DMS153 treated with DMSO at 0.1 percent for 48 hours (cell line): ENCODE results near the gene ACVR1.
"Not testable (repeated sequence)": the region's sequence is repeated elsewhere in the genome, so short reads cannot be mapped to it uniquely, and the experiment has no call there.

Experiments used
- DNase-seq: peaks from one replicate; lab custom pipeline; 2025; ENCODE audit not compliant: unreplicated experiment; lab: John Stamatoyannopoulos, UW

ACVR1 gene

DNA sequence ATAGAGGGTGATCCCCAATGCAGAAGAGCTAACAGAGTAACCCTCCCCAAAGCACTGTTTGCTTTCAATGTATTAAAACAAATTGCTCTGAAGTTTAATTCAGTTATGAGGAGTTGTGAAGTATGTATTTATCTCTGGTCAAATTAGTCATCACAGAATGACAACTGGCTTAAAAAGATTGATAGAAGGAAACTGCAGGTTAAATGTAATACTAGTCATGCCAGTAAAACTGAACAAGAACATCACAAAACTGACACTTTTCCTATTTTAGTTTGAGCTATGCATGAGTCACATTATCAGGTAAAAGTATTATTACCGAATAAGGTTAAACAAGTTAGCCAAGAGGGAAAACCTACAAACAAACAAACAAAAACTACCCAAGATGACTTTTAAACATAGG, 148.4 kb downstream of the ACVR1 start:
- no peak for DNase-seq

DNA sequence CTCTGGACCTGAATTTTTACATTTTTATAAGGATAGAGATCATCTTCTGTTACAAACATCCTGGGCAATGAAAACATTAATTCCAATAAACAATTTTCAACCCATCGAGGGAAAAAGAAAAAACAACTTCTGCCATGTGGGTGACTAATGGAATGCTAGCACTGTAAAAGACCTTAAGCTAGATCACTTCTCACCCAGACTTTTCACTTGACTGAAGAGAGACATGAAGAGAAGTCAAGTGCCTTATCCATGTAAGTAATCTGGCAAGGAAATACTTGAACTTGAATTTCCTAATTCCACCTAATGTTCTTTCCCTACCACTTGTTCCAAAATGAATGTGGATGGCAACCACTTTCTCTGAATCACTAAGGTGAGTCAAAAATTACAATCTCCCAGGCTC, 149.2 kb downstream of the ACVR1 start:
- no peak for DNase-seq

DNA sequence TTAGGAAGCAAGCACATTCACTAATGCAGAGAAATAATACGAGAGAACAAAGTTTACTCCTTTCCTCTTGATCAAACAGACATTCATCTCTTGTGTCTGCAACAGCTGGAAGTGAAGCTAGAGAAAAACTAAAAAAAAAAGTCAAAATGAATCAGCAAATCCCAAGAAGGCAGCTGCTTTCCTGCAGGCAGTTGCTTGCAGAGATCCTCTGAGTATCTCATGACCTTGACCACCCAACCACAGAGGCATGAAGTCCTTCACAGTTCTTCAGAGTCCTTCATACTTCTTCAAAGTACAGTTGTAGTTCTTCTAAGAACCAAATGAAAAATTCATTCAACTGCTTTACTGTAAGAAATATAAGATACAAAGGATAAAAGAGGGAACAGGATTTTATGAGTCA, 150.3 kb downstream of the ACVR1 start:
- DNase-seq = no peak

DNA sequence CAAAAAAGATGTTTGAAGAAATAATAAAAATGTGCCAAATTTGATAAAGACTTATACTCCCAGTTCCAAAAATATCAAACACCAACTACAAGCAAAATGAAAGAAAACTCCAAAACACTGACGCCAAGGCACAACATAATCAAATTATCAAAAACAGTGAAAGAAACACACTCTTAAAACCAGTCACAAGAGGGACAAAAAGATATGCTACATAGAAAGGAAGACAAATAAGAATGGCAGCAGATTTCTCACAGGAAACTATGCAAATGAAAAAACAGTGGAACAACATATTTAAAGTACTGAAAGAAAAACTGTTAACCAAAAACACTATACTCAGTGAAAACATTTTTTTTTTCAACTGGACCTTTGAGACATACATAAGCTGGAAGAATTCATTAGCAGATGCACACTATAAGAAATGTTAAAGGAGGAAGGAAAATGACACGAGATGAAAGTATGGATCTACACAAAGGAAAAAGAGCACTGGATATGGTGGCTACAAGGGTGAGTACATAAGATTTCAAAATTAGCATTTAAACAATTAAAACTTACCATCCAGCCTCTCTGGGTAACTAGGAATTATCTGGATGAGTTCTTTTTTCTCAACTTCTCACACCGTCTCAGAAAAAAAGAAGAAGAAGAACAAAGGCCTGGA, 153.4 kb downstream of the ACVR1 start:
- DNase-seq = no peak

DNA sequence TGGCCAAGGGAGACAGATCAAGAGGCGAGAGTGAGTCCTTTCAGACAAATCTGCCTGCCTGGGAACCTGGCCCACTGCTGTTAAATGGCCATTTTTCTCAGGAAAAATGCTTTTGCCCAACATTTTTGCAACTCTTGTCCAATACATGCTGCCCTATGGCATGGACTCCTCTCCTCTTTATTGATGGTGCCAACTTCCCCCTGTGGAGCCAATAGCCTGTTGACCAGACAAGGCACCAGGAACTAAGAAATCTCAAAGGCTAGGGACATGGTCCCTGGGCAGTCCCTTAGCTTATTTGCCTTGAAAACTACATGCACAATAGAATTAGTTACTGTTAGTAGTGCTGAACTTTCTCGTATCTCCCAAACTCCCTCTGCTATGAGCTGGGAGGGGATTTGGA, 155.6 kb downstream of the ACVR1 start:
- no peak for DNase-seq

DNA sequence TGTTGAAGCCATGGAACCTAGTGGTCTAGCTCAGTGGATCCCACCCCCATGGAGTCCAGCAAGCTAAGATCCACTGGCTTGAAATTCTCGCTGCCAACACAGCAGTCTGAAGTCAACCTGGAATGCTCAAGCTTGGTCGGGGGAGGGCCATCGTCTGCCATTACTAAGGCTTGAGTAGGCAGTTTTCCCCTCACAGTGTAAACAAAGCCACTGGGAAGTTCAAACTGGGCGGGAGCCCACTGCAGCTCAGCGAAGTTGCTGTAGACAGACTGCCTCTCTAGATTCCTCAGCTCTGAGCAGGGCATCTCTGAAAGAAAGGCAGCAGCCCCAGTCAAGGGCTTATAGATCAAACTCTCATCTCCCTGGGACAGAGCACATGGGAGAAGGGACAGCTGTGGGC, 171.5 kb downstream of the ACVR1 start:
- not testable (repeated sequence) for DNase-seq

DNA sequence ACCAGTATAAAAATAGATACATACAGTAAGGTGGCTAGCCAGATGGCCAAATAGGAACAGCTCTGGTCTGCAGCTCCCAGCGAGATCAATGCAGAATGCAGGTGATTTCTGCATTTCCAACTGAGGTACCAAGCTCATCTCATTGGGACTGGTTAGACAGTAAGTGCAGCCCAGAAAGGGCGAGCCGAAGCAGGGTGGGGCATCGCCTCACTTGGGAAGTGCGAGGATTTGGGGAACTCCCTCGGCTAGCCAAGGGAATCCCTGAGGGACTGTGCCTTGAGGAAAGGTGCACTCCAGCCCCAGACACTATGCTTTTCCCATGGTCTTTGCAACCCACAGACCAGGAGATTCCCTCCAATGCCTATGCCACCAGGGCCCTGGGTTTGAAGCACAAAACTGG, 172.0 kb downstream of the ACVR1 start:
- DNase-seq = not testable (repeated sequence)

DNA sequence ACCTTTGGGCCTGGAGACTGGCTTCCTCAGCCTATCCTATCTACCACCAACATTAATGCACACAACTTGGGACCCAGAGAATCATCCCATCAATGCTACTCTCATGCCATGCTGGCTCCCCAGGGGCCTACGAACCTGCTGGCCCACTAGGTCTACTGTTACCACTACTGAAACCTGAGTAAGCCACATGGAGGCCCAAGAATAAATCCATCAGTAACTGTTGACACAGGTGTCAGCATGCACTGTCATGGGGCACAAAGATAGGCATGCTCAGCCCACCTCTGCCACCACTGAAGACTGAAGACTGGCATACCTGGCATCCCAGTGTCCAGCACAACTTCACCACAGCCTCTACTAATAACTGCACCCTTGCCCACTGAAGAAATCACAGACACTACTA, 176.3 kb downstream of the ACVR1 start:
- DNase-seq = no peak

DNA sequence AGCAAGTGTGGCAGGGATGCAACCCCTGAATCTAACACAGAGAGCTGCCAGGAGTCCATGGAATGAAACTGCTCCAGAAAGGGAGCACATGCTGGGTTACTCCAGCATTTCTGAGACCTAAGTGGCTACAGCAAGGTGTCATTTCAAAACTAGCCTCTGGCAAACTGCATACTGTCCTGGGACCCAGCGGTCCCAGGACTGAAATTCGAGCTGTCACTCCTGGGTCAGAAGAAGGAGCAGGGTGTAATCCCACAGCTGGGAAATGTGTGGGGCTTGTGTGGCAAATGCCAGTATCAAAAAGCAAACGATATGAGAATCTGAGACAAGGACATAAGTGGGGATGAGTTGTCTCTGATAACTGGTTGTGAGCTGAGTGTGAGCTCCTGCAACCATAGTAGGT, 177.1 kb downstream of the ACVR1 start:
- no peak for DNase-seq

DNA sequence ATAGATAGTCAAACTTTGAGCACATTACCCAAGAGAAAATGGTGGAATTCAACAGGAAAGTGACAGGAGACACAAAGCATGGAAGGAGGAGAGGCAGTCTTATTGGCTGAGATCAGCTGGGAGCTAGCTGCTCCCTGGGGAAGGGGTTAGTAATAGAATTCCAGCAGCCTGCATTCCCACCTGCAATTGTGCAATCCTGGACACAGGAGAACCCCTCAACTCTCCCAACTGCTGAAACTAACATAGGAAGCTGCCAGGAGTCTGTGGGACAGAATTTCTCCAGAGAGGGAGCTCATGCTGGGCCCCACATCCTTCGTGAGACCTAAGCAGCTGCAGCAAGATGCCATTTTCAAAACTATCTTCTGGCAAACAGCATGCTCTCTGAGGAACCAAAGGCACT, 177.7 kb downstream of the ACVR1 start:
- DNase-seq = no peak

DNA sequence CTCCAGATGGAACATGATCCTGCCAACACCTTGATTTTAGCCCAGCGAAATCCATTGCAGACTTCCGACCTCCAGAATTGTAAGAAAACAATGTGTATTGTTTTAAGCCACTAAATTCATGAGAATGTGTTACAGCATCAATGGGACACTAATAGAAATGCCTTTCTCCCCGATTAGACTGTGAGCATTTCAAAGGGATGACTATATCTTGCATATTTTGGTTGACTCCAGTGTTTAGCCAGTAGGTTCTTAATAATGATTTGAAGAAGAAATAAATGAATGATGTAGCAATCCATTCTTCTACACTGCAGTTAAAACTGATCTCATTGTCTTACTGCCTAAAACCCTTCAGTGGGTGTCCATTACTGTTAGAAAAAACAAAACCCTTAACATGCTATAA, 180.1 kb downstream of the ACVR1 start:
- no peak for DNase-seq

DNA sequence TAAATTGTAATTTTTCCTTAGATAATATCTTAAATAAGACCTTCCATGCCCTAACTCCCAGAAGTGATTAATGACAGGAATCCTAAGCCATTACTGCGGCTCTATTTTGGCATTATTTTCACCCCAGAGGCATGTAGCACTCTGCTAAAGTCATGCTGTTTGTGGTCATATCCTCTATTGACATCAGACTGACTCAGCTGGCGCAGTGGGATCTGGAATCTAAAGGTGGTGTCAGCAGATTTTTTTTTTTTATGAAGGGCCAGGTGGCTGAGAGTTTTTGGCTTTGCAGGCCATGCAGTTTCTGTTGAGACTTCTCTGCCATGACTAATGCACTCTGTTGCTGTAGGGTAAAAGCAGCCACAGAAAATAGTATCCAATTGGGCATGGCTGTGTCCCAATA, 183.4 kb downstream of the ACVR1 start:
- no peak for DNase-seq

DNA sequence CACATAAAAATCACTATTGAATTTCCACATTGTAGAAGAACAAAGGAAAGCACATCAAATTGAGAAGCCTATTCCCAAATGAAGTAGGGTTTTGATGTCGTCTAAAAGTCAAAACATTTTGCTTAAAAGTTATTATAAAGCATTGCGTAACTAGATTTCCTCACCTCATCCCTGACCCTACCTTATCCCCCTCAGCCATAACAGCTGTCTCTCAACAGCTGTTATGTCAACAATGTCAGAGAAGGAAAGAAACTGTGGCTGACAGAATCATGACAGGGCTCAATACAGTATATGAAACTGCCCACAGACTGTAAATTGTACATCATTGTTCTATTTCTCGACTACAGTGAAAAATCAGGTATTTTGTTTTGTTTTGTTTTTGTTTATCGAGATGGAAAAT, 184.4 kb downstream of the ACVR1 start:
- no peak for DNase-seq

DNA sequence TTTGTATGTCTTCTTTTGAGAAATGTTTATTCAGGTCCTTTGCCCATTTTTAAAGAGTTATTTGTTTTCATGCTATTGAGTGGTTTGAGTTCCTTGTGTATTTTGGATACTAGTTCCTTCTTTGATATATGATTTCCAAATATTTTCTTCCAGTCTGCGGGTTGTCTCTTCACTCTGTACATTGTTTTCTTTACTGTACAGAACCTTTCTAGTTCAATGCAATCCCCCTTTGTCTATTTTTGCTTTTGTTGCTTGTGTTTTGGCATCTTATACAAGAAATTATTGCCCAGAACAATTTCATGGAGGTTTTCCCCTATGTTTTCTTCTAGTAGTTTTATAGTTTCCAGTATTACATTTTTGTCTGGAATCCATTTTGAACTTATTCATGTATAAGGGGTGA, 185.0 kb downstream of the ACVR1 start:
- no peak for DNase-seq
